ENCODE measurements around the gene ALKBH1.

ALKBH1 gene

GRCh38 chr14:77714926-77715325 lies 7.1 kb upstream of the ALKBH1 start (continued):
- TF ChIP-seq ZNF426 (tag by site-specific recombination; IDR thresholded peaks at IDR 0.05): no peak
- TF ChIP-seq ZNF394 (tag by site-specific recombination; IDR thresholded peaks at IDR 0.05; ENCODE audit: borderline replicate concordance): no peak

GRCh38 chr14:77710364-77710763 lies 2.5 kb upstream of the ALKBH1 start:
- POLR2A ChIA-PET: no interaction called here
- Histone ChIP-seq H3K4me3 (ENCODE audit: low read depth, low read length) (no peak overlapping the region), H3K36me3 (ENCODE audit: control insufficient read depth in 2 of 2, insufficient read depth in 1 of 2, low read length in 2 of 2) (peaks cover 45 to 54% of the 10 kb centered on the region in 2 experiments), H3K4me1 (ENCODE audit: control insufficient read depth, insufficient read depth, low read length) (peaks cover 8% of the 10 kb centered on the region), H3K27ac (ENCODE audit: extremely low read depth, low read depth, low read length) (no peak overlapping the region), H3K9me3 (ENCODE audit: control insufficient read depth, insufficient read depth, low read depth, low read length) (no peaks in the 10 kb centered on the region)
- CTCF ChIA-PET: no interaction called here
- TF ChIP-seq ZNF510 (tag by site-specific recombination; IDR thresholded peaks at IDR 0.05; ENCODE audit: insufficient replicate concordance) (no peak), ZNF473 (tag by site-specific recombination; IDR thresholded peaks at IDR 0.05) (no peak), ZSCAN5A (tag by site-specific recombination; IDR thresholded peaks at IDR 0.05) (no peak), ZNF302 (tag by site-specific recombination; IDR thresholded peaks at IDR 0.05; ENCODE audit: low read depth) (no peak), ZNF501 (tag by site-specific recombination; IDR thresholded peaks at IDR 0.05) (no peak), ZNF132 (tag by site-specific recombination; IDR thresholded peaks at IDR 0.05; ENCODE audit: borderline replicate concordance) (no peak), ZNF211 (tag by site-specific recombination; IDR thresholded peaks at IDR 0.05; ENCODE audit: low read depth) (no peak), AEBP2 (tag by site-specific recombination; IDR thresholded peaks at IDR 0.05; ENCODE audit: borderline replicate concordance) (no peak), IKZF3 (tag by site-specific recombination; IDR thresholded peaks at IDR 0.05) (no peak), ZSCAN4 (tag by site-specific recombination; IDR thresholded peaks at IDR 0.05) (no peak)
- TF ChIP-seq, protein P1, sequence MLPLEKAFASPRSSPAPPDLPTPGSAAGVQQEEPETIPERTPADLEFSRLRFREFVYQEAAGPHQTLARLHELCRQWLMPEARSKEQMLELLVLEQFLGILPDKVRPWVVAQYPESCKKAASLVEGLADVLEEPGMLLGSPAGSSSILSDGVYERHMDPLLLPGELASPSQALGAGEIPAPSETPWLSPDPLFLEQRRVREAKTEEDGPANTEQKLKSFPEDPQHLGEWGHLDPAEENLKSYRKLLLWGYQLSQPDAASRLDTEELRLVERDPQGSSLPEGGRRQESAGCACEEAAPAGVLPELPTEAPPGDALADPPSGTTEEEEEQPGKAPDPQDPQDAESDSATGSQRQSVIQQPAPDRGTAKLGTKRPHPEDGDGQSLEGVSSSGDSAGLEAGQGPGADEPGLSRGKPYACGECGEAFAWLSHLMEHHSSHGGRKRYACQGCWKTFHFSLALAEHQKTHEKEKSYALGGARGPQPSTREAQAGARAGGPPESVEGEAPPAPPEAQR (tag by site-specific recombination; IDR thresholded peaks at IDR 0.05): no peak

DNA sequence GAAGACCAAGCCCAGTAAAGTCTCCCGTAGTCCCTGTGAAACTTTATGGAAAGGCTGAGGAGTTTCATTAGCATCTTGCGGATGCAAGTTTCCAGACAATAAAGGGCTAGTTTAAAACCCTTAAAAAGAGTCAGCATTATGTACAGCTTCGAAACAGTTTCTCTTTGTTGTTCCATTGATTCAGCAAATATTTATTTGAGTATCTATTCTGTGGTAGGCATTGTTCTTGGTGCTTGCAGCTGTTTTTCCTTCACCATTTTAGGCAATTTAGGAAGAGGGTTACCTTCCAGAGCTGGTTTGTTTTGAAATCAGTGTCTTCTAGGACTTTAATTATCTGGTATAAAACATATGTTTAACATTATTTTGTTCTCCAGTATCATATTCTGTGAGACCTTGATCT lies 1.6 kb upstream of the ALKBH1 start:
- H3K36me3 ChIP-seq (ENCODE audit: control insufficient read depth in 2 of 2, insufficient read depth in 1 of 2, low read length in 2 of 2): peaks cover 42 to 52% of the 10 kb centered on the region in 2 experiments
- peaks cover 8% of the 10 kb centered on the region for H3K4me1 ChIP-seq (ENCODE audit: control insufficient read depth, insufficient read depth, low read length)
- TF ChIP-seq ZNF600 (tag by site-specific recombination; IDR thresholded peaks at IDR 0.05): no peak
- TF ChIP-seq ZNF146 (tag by site-specific recombination; IDR thresholded peaks at IDR 0.05): no peak
- no peak for TF ChIP-seq GFI1B (tag by site-specific recombination; IDR thresholded peaks at IDR 0.05)
- TF ChIP-seq ZNF629 (tag by site-specific recombination; IDR thresholded peaks at IDR 0.05): no peak
- no peak for TF ChIP-seq ZNF10 (tag by site-specific recombination; IDR thresholded peaks at IDR 0.05)
- no peak for TF ChIP-seq BCL11B (tag by site-specific recombination; IDR thresholded peaks at IDR 0.05; ENCODE audit: low read depth)
- TF ChIP-seq ZNF19 (tag by site-specific recombination; IDR thresholded peaks at IDR 0.05; ENCODE audit: low read depth): no peak
- no peak for TF ChIP-seq ZBTB49 (tag by site-specific recombination; IDR thresholded peaks at IDR 0.05; ENCODE audit: low read depth)
- no peak for TF ChIP-seq ZNF548 (tag by site-specific recombination; IDR thresholded peaks at IDR 0.05)
- TF ChIP-seq GLIS1 (tag by site-specific recombination; IDR thresholded peaks at IDR 0.05): no peak
- TF ChIP-seq ZNF555 (tag by site-specific recombination; conservative IDR thresholded peaks at IDR 0.05): no peak
- no peak for TF ChIP-seq ZNF544 (tag by site-specific recombination; IDR thresholded peaks at IDR 0.05)
- TF ChIP-seq HOXC10 (CRISPR knock-in tag; IDR thresholded peaks at IDR 0.05): no peak
- TF ChIP-seq ZNF266 (tag by site-specific recombination; IDR thresholded peaks at IDR 0.05; ENCODE audit: low read depth): no peak
- no peaks in the 10 kb centered on the region for H3K9me3 ChIP-seq (ENCODE audit: control insufficient read depth, insufficient read depth, low read depth, low read length)
- H3K4me3 ChIP-seq (ENCODE audit: low read depth, low read length): peak overlapping the region; percentile 95
- CTCF ChIA-PET: no interaction called here
- POLR2A ChIA-PET: no interaction called here
- no peak overlapping the region for H3K27ac ChIP-seq (ENCODE audit: extremely low read depth, low read depth, low read length)

Data from HEK293 (cell line).